Upper lobe of left lung (tissue), 6 donors: ENCODE data around the gene MRFAP1. TPM values are rescaled to one million over a fixed set of nuclear protein-coding genes. Genes with fewer than 3 reads are reported as not detected.
A peak's percentile ranks its signal among the peaks of the same experiment; 100 is the strongest.

Experiments
- ATAC-seq, 2 donors: fragments of 200-7000 bp; cut with Tn5 transposase; one replicate each; pipeline ENCODE4 v1.9.1; 2022; ENCODE audit warnings: mild to moderate bottlenecking in 2 of 2, moderate library complexity in 2 of 2; ENCODE audit not compliant: low FRiP score in 2 of 2
- DNase-seq, 2 donors: peaks; one replicate each; pipeline ENCODE4 v3.0.0-alpha.2; 2019 to 2020
- H3K27ac ChIP-seq, 4 donors: fragments of 200-600 bp; sonication (generic); one replicate each; pipeline ENCODE4 v1.5.1; 2016 to 2019
- H3K27me3 ChIP-seq, 4 donors: fragments of 200-600 bp; sonication (generic); one replicate each; pipeline ENCODE4 v1.5.1; 2017 to 2019
- H3K36me3 ChIP-seq, 4 donors: fragments of 200-600 bp; sonication (generic); one replicate each; pipeline ENCODE4 v1.5.1; 2016 to 2019
- H3K4me1 ChIP-seq, 4 donors: fragments of 200-600 bp; sonication (generic); one replicate each; pipeline ENCODE4 v1.5.1; 2018 to 2019
- H3K4me3 ChIP-seq, 4 donors: fragments of 200-600 bp; sonication (generic); one replicate each; pipeline ENCODE4 v1.5.1; 2017 to 2019; ENCODE audit warnings: mild to moderate bottlenecking in 2 of 4, moderate library complexity in 1 of 4
- H3K9me3 ChIP-seq, 4 donors: fragments of 200-600 bp; sonication (generic); one replicate each; pipeline ENCODE4 v1.5.1; 2018 to 2019
- EP300 ChIP-seq, 4 donors: sonication (generic); formaldehyde crosslinking; IDR thresholded peaks; one replicate each; pipeline ENCODE4 v1.5.1; 2017; ENCODE audit warnings: antibody characterized with exemption in 4 of 4, control low read depth in 2 of 4
- POLR2A ChIP-seq, 4 donors: fragments of 450-650 bp; IDR thresholded peaks; one replicate each; pipeline ENCODE4 v1.5.1; 2016 to 2017; ENCODE audit warnings: antibody characterized with exemption in 4 of 4, mild to moderate bottlenecking in 2 of 4
- POLR2AphosphoS5 ChIP-seq, 2 donors: sonication (generic); formaldehyde crosslinking; IDR thresholded peaks; one replicate each; pipeline ENCODE4 v1.5.1; 2017; ENCODE audit warnings: antibody characterized with exemption in 2 of 2
- WGBS, 2 donors: methylation state at CpG; one replicate each; pipeline ENCODE4 v1.1.5; 2017 to 2018; 5-methylcytosine and 5-hydroxymethylcytosine counted together
- total RNA-seq, 6 donors: library from RNA; depleted of rRNA in 4 of 6; stranded (reverse); fragments of >200 nt in 4 of 6; gene quantifications; one replicate each; pipeline versions ENCODE4 v1.1.0 to v1.2.1, GENCODE V29; 2016 to 2021
- TF ChIP-seq, protein P1 (sequence below), 6 experiments: fragments of 450-650 bp in 4 of 6; fragments of 200-600 bp in 2 of 6; sonication (generic) in 2 of 6; IDR thresholded peaks; one replicate each; pipeline ENCODE4 v1.5.1; 2016 to 2019; ENCODE audit warnings: antibody characterized with exemption in 6 of 6
- donor health status: DM: no; HTN: no; CAD: no; lungs with moderate emphysema.
- donor health status: DM: no; HTN: yes; CAD: no; lungs with severe emphysema.

MRFAP1 gene
- total RNA-seq, 6 donors from 2014 or later = 129 to 256 (median 220) TPM

DNA sequence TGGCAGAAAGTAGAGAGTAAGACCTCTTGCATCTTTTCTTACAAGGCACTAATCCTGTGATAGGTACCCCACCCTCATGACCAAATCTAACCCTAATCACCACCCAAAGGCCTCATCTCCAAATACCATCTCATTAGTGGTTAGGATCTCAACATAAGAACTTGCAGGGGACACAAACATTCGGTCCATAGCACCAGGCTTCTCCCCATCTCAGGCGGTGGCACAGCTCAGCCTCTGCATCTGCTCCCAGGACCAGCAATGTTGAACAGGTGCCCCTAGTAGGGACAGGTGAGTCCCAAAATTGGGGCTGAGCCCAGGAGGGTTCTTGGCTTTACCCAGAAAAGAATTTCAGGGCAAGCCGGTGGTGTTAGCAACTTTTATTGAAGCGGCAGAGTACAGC is 8.4 kb upstream of the MRFAP1 start:
- TF ChIP-seq POLR2AphosphoS5 (IDR thresholded peaks at IDR 0.05) (no peak), POLR2A (IDR thresholded peaks at IDR 0.05) (no peak), EP300 (IDR thresholded peaks at IDR 0.05) (no peak)
- TF ChIP-seq, protein P1, sequence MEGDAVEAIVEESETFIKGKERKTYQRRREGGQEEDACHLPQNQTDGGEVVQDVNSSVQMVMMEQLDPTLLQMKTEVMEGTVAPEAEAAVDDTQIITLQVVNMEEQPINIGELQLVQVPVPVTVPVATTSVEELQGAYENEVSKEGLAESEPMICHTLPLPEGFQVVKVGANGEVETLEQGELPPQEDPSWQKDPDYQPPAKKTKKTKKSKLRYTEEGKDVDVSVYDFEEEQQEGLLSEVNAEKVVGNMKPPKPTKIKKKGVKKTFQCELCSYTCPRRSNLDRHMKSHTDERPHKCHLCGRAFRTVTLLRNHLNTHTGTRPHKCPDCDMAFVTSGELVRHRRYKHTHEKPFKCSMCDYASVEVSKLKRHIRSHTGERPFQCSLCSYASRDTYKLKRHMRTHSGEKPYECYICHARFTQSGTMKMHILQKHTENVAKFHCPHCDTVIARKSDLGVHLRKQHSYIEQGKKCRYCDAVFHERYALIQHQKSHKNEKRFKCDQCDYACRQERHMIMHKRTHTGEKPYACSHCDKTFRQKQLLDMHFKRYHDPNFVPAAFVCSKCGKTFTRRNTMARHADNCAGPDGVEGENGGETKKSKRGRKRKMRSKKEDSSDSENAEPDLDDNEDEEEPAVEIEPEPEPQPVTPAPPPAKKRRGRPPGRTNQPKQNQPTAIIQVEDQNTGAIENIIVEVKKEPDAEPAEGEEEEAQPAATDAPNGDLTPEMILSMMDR (IDR thresholded peaks at IDR 0.05) = no peak
- H3K27me3 ChIP-seq = no peaks in the 10 kb centered on the region
- no peaks in the 10 kb centered on the region for H3K36me3 ChIP-seq
- ATAC-seq = no peak
- no peaks in the 10 kb centered on the region for H3K4me1 ChIP-seq
- 92 to 95% methylated on average over 4 of the region's 4 CpGs for WGBS, 2 donors
- DNase-seq = no peak
- no peak overlapping the region for H3K4me3 ChIP-seq
- H3K27ac ChIP-seq = no peak overlapping the region
- no peaks in the 10 kb centered on the region for H3K9me3 ChIP-seq

DNA sequence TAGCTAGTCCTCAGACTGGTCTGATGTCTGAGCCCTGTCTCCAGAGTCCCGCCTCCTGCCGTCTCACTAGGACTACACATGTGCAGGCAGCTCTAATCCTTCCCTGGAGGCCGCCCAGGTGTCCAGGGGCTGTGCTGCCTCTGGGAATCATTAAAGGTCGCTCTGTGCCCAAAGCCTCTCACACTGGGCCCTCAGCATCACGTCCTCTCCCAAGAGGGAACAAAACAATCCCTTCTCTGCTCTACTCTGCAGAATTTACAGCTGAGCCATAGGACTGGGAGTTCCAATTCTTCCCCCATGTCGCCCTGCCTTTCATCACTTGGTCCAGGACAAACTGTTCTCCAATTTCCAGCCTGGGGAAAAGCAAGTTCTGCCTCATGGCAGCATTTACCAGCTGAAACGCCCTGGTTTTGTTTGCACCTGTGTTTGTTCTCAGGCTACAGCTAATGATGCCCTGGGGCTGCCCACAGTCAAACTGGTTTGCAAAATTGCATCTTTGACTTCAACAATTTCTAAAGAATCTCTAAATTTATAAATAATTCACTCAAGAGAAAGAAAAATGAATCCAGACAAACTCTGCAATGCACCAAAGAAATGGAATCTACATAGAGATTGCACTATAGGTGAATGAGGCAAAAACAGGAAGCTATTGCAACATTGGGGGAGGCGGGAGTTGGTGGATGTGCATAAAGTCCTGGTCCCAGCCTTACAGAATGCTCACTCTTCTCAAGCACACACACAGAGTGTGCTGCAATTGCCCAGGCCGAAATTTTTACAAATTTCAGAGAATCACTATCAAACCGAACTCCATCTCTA is 7.2 kb upstream of the MRFAP1 start:
- H3K4me3 ChIP-seq = no peak overlapping the region
- H3K4me1 ChIP-seq = no peaks in the 10 kb centered on the region
- no peak overlapping the region for H3K27ac ChIP-seq
- no peaks in the 10 kb centered on the region for H3K9me3 ChIP-seq
- DNase-seq = peak in 1 of 2 donors; percentile 48
- WGBS, 2 donors = 76 to 78% methylated on average over 10 of the region's 10 CpGs
- no peak for ATAC-seq
- H3K27me3 ChIP-seq = no peaks in the 10 kb centered on the region
- TF ChIP-seq POLR2A (IDR thresholded peaks at IDR 0.05) (no peak), EP300 (IDR thresholded peaks at IDR 0.05) (no peak), POLR2AphosphoS5 (IDR thresholded peaks at IDR 0.05) (no peak)
- TF ChIP-seq, protein P1 (IDR thresholded peaks at IDR 0.05) = no peak
- no peaks in the 10 kb centered on the region for H3K36me3 ChIP-seq

DNA sequence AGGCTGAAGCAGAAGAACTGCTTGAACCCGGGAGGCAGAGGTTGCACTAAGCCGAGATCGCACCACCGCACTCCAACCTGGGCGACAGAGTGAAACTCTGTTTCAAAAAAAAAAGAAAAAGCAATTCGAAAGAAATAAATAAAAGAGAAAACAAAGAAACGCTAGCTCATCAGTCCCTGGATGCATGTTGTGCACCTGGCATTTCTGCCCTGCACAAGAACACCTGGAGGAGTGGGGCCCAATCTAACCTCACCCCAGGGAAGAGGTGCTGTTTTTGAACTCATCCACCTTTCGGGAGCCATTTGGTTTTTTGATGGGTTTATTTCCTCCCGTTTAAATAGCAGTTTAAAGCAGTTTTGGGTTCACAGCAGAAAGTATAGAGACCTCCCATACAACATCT is 5.7 kb upstream of the MRFAP1 start:
- WGBS, 2 donors = 93 to 95% methylated on average over 9 of the region's 9 CpGs
- ATAC-seq = no peak
- H3K4me3 ChIP-seq = no peak overlapping the region
- no peaks in the 10 kb centered on the region for H3K36me3 ChIP-seq
- H3K27ac ChIP-seq = no peak overlapping the region
- peaks cover 0 to 3% (median 2%) of the 10 kb centered on the region in 4 donors for H3K4me1 ChIP-seq
- DNase-seq = no peak
- TF ChIP-seq, protein P1 (IDR thresholded peaks at IDR 0.05) = no peak
- no peak for TF ChIP-seq EP300 (IDR thresholded peaks at IDR 0.05)
- no peak for TF ChIP-seq POLR2AphosphoS5 (IDR thresholded peaks at IDR 0.05)
- no peak for TF ChIP-seq POLR2A (IDR thresholded peaks at IDR 0.05)
- no peaks in the 10 kb centered on the region for H3K27me3 ChIP-seq
- H3K9me3 ChIP-seq = no peaks in the 10 kb centered on the region

DNA sequence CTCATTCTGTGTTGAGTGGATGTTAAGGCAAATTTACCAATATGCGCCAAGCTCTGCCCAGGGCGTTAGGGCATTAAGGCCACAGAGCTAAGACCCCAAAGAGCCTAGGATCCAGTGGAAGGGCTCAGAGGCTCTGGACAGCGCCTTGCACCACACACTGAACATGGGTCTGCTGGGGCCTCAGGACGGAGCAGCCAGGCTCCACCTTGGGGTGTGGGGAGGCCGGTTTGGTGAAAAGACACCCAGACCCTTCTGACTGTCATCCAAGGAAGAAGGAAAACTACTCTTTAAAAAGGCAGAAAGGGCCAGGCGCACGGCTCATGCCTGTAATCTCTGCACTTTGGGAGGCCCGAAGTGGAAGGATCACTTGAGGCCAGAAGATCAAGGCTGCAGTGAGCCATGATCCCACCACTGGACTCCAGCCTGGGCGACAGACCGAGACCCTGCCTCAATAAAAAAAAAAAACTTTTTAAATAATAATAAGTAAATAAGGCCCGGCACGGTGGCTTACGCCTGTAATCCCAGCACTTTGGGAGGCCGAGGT is 1.3 kb upstream of the MRFAP1 start:
- Histone ChIP-seq H3K27me3 (no peaks in the 10 kb centered on the region), H3K9me3 (no peaks in the 10 kb centered on the region), H3K36me3 (peaks cover 0 to 24% (median 11%) of the 10 kb centered on the region in 4 donors), H3K27ac (no peak overlapping the region), H3K4me3 (no peak overlapping the region), H3K4me1 (peaks cover 19 to 29% (median 24%) of the 10 kb centered on the region in 4 donors)
- 97 to 98% methylated on average over 14 of the region's 14 CpGs for WGBS, 2 donors
- ATAC-seq (no peak), DNase-seq (no peak)
- TF ChIP-seq POLR2A (IDR thresholded peaks at IDR 0.05) = no peak
- TF ChIP-seq EP300 (IDR thresholded peaks at IDR 0.05) = no peak
- TF ChIP-seq POLR2AphosphoS5 (IDR thresholded peaks at IDR 0.05) = no peak
- TF ChIP-seq, protein P1 (IDR thresholded peaks at IDR 0.05) = no peak
